IPS DF 4.7 (cell line): ENCODE results near the gene NOB1.

Experiments
- DNase-seq: peaks from one replicate; pipeline ENCODE4 v3.0.0-alpha.2; 2013; ENCODE audit warnings: low spot score; ENCODE audit errors: extremely low read depth

The NOB1 gene

DNA sequence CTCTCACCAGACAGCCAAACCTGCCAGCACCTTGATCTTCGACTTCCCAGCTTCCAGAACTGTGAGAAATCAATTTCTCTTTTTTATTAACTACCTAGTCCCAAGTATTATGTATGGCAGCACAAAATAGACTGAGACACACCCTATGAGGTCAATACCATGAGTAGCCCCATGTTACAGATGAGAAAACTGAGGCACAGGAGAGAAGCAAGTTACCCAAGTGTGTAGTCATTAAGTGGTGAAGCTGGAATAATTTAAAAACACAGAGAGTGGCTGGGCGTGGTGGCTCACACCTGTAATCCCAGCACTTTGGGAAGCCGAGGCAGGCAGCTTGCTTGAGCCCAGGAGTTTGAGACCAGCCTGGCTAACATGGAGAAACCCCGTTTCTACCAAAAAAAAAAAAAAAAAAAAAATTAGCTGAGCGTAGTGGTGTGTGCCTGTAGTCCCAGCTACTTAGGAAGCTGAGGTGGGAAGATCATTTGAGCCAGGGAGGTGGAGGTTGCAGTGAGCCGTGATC lies 33.2 kb downstream of the NOB1 start:
- DNase-seq = no peak

DNA sequence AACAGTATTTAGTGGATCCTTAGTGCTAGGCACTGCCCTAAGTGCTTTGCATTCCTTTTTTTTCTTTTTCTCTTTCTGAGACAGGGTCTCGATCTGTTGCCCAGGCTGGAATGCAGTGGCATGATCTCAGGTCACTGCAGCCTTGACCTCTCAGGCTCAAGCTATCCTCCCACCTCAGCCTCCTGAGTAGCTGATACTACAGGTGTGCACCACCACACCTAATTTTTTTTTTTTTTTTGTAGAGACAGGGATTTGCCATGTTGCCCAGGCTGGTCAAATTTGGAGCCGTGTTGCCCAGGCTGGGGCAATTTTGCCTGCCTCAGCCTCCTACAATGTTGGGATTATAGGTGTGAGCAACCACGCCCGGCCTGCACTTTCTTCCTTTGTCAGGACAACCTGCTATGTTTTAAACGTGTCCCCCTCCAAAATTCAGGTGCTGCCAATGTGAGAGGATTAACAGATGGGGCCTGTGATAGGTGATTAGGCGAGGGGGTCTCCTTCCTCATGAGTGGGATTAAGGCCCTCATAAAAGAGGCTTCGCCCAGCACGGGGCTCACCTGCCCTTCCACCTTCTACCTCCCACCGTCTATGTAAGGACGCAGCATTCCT lies 33.8 kb downstream of the NOB1 start:
- DNase-seq = no peak

DNA sequence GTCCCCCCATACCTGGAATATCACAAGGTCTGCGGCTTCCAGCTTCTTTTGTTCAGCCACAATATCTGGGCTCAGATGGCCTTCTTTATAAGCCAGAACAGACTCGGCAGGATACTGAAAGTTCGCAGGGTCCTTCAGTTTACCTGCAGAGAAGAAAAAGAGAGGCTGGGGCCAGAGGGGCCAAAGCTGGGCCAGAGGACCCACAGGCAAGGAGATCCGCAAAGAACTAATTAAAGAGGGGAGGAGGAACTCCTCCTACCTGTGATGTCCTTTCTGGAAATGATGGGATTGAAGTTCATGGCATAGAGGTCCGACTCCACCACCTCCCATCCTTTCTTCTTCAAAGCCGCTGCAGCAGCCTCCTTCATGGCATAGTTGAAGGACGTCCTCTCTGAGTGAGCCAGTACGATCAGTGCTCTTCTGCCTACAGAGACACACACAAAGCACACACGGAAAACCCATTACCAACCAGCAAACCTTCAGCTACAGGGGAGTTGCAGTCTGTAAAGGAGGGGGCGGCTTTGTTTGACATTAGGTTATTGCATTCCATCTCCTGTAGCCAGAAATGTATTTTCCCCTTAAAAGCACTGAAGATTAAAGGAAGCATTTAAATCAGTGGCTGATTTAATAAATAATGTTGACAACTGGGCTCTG lies 36.5 kb downstream of the NOB1 start:
- no peak for DNase-seq

DNA sequence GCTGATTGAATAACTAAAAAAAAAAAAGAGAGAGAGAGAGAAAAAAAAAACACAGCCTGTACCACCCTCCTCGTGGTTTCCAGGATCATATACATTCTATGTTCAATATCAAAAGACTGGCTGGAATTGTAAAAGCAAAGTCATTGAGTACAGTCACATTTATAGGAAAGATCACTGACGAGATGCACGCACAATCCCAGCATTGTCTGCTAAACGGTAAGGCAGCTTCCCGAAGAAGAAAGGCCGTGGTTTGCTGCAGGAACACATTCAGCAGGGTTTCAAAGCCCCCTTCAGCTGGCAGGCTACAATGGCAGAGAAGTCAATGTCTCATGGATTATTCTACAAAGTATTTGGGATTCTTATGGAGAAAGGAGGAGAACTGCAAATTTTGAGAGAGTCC lies 37.7 kb downstream of the NOB1 start:
- DNase-seq = no peak

DNA sequence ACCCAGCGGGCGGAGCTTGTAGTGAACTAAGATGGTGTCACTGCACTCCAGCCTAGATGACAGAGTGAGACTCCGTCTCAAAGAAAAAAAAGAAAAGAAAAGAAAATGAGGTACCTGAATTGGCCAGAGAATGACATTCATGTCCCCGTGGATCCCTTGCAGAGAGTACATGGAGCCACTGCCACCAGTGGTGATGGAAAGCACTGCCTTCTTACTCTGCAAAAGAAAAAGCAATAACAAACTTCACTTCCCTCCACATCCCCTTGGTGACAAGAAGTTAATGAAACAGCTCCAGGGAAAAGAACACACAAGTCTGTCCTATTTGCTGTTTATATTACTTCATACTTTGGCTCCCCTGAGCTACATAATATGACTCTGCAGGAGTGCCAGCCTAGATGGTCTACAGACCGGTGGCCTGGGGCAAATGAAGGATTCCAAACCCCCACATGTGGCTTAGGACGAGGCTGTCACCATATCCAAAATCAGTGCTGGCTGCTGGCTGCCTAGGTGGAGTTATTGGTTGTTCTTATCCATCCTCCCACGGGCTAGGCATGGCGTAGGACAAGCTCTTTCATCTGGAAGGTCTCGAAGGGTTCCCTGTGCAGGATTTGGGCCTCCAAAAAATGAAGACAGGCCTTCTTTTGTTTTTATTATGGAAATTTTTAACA lies 41.7 kb downstream of the NOB1 start:
- DNase-seq = no peak

DNA sequence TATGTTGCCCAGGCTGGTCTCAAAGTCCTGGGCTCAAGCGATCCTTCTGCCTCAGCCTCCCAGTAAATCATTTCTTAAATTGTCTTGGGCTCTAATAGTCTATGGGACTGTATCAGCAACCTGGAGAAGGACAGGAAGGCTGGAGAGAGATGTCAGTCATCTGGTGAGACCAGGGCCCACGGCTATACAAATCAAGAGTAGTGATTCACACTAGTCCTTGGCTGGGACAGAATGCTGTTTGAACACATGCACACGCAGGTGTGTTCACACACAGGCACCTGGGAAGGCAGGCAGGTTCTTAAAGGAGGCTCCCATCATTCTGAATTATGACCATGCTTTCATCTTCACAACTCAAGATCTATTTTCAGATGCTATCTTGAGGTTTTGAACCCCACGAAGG lies 42.4 kb downstream of the NOB1 start:
- DNase-seq = no peak

DNA sequence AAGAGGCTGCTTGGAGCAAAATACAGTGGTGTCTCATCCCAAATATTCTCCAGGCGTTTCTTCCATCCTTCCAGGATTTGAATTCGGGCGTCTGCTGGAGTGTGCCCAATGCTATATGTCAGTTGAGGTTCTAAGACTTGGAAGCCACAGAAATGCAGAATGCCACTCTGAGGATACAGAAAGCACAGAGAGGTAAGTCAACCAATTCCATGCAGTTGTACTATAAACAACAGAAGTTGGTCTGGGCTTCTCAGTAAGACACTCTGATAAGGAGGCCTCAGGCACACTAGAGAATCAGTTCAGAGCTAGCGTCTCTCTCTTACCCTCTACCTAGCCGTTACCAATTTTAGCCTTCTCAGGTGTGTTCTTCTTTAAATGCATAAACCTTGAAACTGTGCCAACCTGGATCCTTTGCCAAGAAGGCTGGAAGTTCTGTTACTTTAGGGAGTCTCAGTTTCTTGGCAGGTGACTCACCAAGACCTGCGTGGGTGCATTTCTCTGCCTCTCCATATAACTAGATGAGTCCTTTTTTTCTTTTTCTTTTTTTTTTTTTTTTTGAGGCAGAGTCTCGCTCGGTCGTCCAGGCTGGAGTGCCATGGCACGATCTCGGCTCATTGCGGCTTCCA lies 43.5 kb downstream of the NOB1 start:
- DNase-seq = no peak

DNA sequence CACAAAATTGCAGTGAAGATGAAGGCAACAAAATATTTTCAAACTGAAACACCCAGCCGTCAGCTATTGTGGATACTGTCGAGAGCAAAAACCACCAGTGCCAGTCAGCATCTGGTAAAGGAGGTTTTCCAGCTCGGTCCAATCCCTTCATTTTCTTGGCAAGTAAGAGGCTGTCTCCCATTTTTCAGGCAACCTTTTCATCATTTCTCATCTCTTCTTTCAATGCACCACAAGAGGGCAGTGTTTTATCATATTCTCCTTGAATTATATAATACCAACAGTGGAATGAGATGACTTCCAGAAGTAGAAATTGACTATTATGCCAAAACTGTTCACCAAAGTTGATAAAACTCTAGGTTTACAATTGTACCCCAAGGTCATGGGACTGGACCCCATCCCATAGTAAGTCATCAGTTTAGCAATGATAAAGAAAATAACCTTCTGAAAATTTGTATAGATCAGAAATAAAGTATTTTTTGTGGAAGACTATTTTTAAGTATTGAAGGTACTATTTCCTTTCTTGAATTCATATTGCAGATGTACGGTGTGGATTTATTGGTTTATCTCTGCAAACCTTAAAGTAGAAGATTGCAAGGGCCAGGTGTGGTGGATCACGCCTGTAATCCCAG lies 45.2 kb downstream of the NOB1 start:
- DNase-seq = no peak

DNA sequence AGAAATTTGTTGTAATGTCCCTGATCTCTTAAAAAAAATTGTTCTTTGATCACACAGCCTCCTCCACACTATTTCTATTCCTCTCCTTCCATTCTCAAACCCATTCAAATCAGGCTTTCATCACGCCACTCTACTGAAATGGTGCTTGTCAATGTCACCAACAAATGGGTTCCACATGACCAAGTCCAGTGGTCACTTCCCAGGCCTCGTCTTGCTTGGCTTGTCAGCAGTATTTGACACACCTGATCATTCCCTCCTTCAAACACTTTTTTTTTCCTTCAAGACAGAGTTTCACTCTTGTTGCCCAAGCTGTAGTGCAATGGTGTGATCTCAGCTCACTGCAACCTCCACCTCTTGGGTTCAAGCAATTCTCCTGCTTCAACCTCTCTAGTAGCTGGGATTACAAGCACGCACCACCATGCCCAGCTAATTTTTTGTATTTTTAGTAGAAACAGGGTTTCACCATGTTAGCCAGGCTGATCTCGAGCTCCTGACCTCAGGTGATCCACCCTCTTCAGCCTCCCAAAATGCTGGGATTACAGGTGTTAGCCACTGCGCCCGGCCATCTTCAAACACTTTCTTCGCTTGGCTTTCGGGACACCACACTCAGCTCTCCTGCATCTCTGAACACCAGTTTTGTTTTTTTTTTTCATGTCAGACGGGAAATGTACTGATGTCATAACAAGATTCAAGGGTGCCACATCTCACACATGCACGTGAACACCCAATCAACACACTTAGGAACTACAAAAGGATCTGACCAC lies 46.6 kb downstream of the NOB1 start:
- DNase-seq = no peak

DNA sequence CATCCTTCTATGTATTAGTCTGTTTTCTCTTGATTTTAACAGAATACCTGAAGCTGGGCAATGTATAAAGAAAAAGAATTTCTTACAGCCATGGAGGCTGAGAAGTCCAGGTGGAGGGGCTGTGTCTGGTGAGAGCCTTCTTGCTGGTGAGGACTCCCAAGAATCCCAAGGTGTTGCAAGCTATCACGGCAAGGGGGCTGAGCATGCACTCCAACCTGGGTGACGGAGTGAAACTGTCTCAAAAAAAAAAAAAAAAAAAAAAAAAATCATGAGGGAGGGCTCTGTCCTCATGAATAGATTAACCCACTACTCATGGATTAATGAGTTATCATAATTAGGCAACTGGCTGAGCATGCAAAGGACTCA lies 47.8 kb downstream of the NOB1 start:
- no peak for DNase-seq

DNA sequence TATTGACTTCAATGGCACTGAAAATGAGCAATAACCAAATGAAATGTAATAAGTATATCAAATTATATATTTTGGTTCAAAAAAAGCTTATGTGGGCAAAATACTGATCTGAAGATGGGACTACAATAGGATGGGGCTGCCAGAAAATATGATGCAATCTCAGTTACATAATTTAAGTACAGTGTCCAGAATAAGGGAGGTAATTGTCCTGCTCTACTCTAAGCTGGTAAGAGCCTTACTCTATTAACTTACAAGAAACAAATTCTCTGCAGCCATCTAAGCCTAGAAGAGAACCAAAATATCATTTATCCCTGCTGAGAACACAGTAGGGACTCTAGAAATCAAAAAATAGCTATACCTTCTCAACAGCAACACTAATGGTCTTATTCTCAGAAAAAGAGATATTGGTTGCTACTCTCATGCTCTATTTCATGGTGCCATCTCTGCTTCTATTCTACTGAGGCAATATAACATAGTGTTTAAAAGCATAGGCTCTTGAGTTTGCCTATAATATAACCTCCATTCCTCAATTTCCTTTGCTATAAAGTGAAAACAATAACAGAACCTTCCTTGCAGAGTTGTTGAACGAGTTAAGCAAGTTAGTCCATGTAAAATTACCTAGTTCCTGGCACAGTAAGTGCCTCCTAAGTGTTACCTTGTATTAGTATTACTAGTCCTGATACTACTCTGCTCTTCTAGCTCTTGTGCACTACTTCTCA lies 48.3 kb downstream of the NOB1 start:
- no peak for DNase-seq

DNA sequence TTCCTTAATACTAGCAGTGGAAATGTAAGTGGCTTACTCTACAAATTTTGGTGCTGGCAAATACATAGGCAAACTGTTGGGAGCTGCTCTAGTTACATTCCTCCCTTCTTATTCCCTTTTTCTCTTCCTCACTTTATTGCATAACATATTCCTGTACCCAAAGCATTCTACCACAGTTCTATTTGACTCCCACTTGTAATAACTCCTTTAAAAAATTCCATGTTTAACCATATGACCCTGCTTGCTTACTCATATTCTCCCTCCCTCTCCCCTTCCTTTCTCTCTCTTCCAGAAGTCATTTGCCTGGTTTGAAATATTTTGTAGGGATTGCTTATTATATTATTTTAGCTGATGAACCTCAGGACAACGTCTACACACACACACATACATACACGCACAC lies 51.1 kb downstream of the NOB1 start:
- DNase-seq = no peak

DNA sequence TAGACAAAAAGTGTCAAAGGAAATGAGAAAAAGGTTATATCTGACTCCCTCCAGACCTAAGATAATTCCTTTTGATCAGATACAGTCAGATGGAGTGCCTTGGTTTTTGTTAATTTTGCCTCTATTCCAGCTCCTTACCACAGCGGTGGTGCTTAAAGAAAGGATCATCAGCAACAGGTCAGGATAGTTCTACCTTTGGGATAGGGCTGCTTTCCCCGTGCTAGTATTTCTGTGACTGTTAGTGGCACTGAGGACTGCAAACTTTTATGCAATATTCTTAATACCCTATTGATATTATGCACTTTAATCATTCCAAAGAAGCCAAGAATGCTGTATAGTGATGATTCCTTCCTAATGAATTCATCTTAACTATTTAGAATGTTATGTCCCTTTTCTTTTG lies 52.9 kb downstream of the NOB1 start:
- DNase-seq = no peak

DNA sequence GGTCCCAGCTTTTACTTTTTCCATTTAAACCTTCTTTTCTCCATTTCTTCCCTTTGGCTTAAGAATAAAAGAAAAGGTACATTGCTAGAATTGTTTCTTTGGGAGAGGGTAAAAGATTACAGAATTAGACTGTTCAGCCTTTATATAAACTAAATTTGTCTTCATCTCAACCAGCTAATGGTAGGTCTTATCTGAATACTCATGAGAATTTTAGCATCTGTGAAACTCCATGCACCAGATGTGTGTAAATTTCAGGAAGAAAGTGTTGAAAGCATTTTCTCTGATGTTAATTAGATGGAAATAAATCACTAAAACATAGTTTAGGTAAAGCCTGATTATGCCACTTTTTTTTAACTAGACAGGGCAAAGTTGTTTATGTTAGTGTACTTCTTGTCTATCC lies 53.3 kb downstream of the NOB1 start:
- no peak for DNase-seq

DNA sequence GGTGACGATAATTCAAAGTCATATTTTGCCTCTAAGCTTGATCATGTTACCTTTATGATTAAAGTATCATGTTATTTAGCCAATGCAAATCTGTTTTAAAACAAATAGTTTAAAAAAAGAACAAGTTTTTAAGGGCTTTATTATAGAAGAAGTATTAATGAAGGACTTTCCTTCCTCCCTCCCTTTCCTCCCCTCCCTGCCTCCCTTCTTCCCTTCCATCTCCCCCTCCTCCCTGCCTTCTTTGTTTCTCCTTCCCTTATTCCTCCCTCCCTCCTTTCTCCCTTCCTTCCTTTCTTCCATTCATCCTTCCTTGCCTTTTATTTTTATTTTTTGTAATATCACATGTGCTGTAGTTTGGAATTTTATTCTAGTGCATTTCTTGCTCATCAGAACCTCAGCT lies 54.8 kb downstream of the NOB1 start:
- DNase-seq = no peak

DNA sequence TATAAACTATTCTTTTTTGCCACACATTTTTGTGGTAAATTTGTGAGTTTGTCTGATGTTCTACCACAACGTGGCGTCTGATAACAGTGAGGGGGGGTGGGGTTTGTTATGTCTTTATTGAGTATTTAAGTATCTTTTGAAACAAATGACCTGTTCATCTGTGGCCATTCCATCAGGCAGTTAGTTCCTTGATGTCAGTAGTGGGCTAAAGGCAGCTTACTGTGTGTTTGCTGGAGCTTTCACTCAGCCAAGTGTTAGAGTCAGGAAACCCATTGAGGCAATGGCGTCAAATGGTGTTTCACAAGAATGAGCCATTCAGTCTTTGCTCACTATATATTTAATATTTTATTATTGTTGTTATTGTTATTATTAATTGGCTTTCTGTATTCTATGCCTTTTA lies 56.3 kb downstream of the NOB1 start:
- DNase-seq = no peak

DNA sequence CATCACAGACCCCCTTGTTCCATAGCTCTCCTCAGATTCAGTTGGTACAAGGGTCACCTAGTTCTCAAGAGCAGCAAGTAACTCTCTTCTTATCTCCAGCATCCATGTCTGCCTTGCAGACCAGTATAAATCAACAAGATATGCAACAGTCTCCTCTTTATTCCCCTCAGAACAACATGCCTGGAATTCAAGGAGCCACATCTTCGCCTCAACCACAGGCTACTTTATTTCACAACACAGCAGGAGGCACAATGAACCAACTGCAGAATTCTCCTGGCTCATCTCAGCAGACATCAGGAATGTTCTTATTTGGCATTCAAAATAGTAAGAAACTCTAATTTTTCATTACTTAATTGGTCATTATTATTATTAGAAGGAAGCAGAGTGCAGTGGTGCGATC lies 60.8 kb downstream of the NOB1 start:
- no peak for DNase-seq

DNA sequence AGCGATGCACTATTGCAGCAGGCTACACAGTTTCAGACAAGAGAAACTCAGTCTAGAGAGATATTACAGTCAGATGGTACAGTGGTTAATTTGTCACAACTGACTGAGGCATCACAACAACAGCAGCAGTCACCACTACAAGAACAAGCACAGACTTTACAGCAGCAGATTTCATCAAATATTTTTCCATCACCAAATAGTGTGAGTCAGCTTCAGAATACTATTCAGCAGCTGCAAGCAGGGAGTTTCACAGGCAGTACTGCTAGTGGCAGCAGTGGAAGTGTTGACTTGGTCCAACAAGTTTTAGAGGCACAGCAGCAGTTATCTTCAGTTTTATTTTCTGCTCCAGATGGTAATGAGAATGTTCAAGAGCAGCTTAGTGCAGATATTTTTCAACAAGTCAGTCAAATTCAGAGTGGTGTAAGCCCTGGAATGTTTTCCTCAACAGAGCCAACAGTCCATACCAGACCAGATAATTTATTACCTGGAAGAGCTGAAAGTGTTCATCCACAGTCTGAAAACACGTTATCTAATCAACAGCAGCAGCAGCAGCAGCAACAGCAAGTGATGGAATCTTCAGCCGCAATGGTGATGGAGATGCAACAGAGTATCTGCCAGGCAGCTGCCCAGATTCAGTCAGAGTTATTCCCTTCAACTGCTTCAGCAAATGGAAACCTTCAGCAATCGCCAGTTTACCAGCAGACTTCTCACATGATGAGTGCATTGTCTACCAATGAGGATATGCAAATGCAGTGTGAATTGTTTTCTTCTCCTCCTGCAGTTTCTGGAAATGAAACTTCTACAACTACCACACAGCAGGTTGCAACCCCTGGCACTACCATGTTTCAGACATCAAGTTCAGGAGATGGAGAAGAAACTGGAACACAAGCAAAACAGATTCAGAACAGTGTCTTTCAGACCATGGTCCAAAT lies 62.5 kb downstream of the NOB1 start:
- no peak for DNase-seq
